WTC11 (cell line): ENCODE data around the gene TRIOBP. TPM values are rescaled to one million over a fixed set of nuclear protein-coding genes. Genes with fewer than 3 reads are reported as not detected.

ENCODE experiments used
- ATAC-seq: fragments of 200-7000 bp; cut with Tn5 transposase; 2 replicates; pipeline ENCODE4 v1.10.0; 2021; ENCODE audit warnings: mild to moderate bottlenecking, moderate library complexity
- CTCF ChIA-PET: fragments of 300-600 bp; sonication (Branson Sonifier 250); formaldehyde crosslinking; loops from one replicate; lab custom pipeline; 2021; ENCODE audit warnings: antibody characterized with exemption; lab: Charles Lee
- POLR2A ChIA-PET: fragments of 350-600 bp; sonication (Branson Sonifier 250); formaldehyde crosslinking; loops from one replicate; lab custom pipeline; 2021; ENCODE audit warnings: antibody characterized with exemption; lab: Charles Lee
- DNase-seq: peaks from one replicate; pipeline ENCODE4 v3.0.0; 2021; ENCODE audit warnings: low spot score
- H3K27ac Mint-ChIP-seq: 2 replicates; pipeline ENCODE4 v1.8.0; 2021; ENCODE audit warnings: mixed read lengths
- H3K27me3 Mint-ChIP-seq: 2 replicates; pipeline ENCODE4 v1.8.0; 2021; ENCODE audit warnings: low read depth, mild to moderate bottlenecking, moderate library complexity, mixed read lengths
- H3K36me3 Mint-ChIP-seq: 2 replicates; pipeline ENCODE4 v1.8.0; 2021; ENCODE audit warnings: mixed read lengths
- H3K4me1 Mint-ChIP-seq: 2 replicates; pipeline ENCODE4 v1.8.0; 2022; ENCODE audit warnings: mixed read lengths
- H3K4me3 Mint-ChIP-seq: 2 replicates; pipeline ENCODE4 v1.8.0; 2021; ENCODE audit warnings: mild to moderate bottlenecking, moderate library complexity, mixed read lengths
- H3K9me3 Mint-ChIP-seq: 2 replicates; pipeline ENCODE4 v1.8.0; 2021; ENCODE audit warnings: mixed read lengths
- ATF2 ChIP-seq: sonication (generic); formaldehyde crosslinking; IDR thresholded peaks from 2 replicates; pipeline ENCODE4 v1.8.1; 2022; ENCODE audit warnings: low read depth, missing genetic modification reagents, borderline replicate concordance
- CBFB ChIP-seq: sonication (generic); formaldehyde crosslinking; IDR thresholded peaks from 2 replicates; pipeline ENCODE4 v1.8.1; 2022; ENCODE audit warnings: mild to moderate bottlenecking, low read depth, missing genetic modification reagents
- CREB1 ChIP-seq: sonication (generic); formaldehyde crosslinking; IDR thresholded peaks from 2 replicates; pipeline ENCODE4 v1.8.0; 2023; ENCODE audit warnings: mild to moderate bottlenecking, missing genetic modification reagents
- CTCF ChIP-seq: fragments of 200-600 bp; IDR thresholded peaks from 2 replicates; pipeline ENCODE4 v1.8.0; 2022; ENCODE audit warnings: antibody characterized with exemption
- E2F5 ChIP-seq: sonication (generic); formaldehyde crosslinking; IDR thresholded peaks from 2 replicates; pipeline ENCODE4 v1.8.1; 2022; ENCODE audit warnings: mild to moderate bottlenecking, moderate library complexity, missing genetic modification reagents
- EMX1 ChIP-seq: fragments of 250-450 bp; sonication (Bioruptor Pico); IDR thresholded peaks from 2 replicates; pipeline ENCODE4 v1.8.0; 2021; ENCODE audit warnings: mild to moderate bottlenecking
- FOXK1 ChIP-seq: sonication (generic); formaldehyde crosslinking; IDR thresholded peaks from 2 replicates; pipeline ENCODE4 v1.8.0; 2022; ENCODE audit warnings: mild to moderate bottlenecking, moderate library complexity, missing genetic modification reagents
- GTF2I ChIP-seq: fragments of 250-450 bp; sonication (Bioruptor Pico); conservative IDR thresholded peaks from 2 replicates; pipeline ENCODE4 v1.4.0; 2021; ENCODE audit warnings: mild to moderate bottlenecking
- IRF2 ChIP-seq: sonication (generic); formaldehyde crosslinking; IDR thresholded peaks from 2 replicates; pipeline ENCODE4 v1.8.0; 2022; ENCODE audit warnings: low read depth, missing genetic modification reagents, borderline replicate concordance
- JAZF1 ChIP-seq: fragments of 250-450 bp; sonication (Bioruptor Pico); IDR thresholded peaks from 2 replicates; pipeline ENCODE4 v1.9.0; 2021; ENCODE audit warnings: moderate library complexity, mild to moderate bottlenecking, inconsistent platforms
- JUN ChIP-seq: sonication (generic); formaldehyde crosslinking; IDR thresholded peaks from 2 replicates; pipeline ENCODE4 v1.8.0; 2023; ENCODE audit warnings: mild to moderate bottlenecking, missing genetic modification reagents
- KAT7 ChIP-seq: sonication (generic); formaldehyde crosslinking; IDR thresholded peaks from 2 replicates; pipeline ENCODE4 v1.8.1; 2023; ENCODE audit warnings: missing genetic modification reagents, mild to moderate bottlenecking, borderline replicate concordance
- MAX ChIP-seq: sonication (generic); formaldehyde crosslinking; IDR thresholded peaks from 2 replicates; pipeline ENCODE4 v1.8.0; 2022; ENCODE audit warnings: mild to moderate bottlenecking, missing genetic modification reagents
- MYBL2 ChIP-seq: sonication (generic); formaldehyde crosslinking; IDR thresholded peaks from 2 replicates; pipeline ENCODE4 v1.8.1; 2023; ENCODE audit warnings: mild to moderate bottlenecking, moderate library complexity, missing genetic modification reagents
- NFATC4 ChIP-seq: fragments of 250-450 bp; sonication (Bioruptor Pico); IDR thresholded peaks from 2 replicates; pipeline ENCODE4 v1.9.0; 2021; ENCODE audit warnings: mild to moderate bottlenecking
- NR3C1 ChIP-seq: sonication (generic); formaldehyde crosslinking; conservative IDR thresholded peaks from 2 replicates; pipeline ENCODE4 v1.8.1; 2023; ENCODE audit warnings: low read depth, mild to moderate bottlenecking, missing genetic modification reagents
- PRRX2 ChIP-seq: fragments of 250-450 bp; sonication (Bioruptor Pico); IDR thresholded peaks from 2 replicates; pipeline ENCODE4 v1.8.0; 2021; ENCODE audit warnings: mild to moderate bottlenecking
- SOX15 ChIP-seq: fragments of 250-450 bp; sonication (Bioruptor Pico); IDR thresholded peaks from 2 replicates; pipeline ENCODE4 v1.9.0; 2021; ENCODE audit warnings: mild to moderate bottlenecking
- SP1 ChIP-seq: sonication (generic); formaldehyde crosslinking; conservative IDR thresholded peaks from 2 replicates; pipeline ENCODE4 v1.8.1; 2022; ENCODE audit warnings: missing genetic modification reagents
- TEAD1 ChIP-seq: sonication (generic); formaldehyde crosslinking; IDR thresholded peaks from 2 replicates; pipeline ENCODE4 v1.8.0; 2022; ENCODE audit warnings: mild to moderate bottlenecking, missing genetic modification reagents
- ZBTB21 ChIP-seq: sonication (generic); formaldehyde crosslinking; IDR thresholded peaks from 2 replicates; pipeline ENCODE4 v1.8.1; 2023; ENCODE audit warnings: mild to moderate bottlenecking, missing genetic modification reagents, borderline replicate concordance
- ZBTB43 ChIP-seq: sonication (generic); formaldehyde crosslinking; IDR thresholded peaks from 2 replicates; pipeline ENCODE4 v1.8.1; 2023; ENCODE audit warnings: mild to moderate bottlenecking, missing genetic modification reagents
- ZNF121 ChIP-seq: sonication (generic); formaldehyde crosslinking; IDR thresholded peaks from 2 replicates; pipeline ENCODE4 v1.8.0; 2023; ENCODE audit warnings: missing genetic modification reagents
- ZNF317 ChIP-seq: sonication (generic); formaldehyde crosslinking; IDR thresholded peaks from 2 replicates; pipeline ENCODE4 v1.8.1; 2023; ENCODE audit warnings: low read depth, mild to moderate bottlenecking, moderate library complexity, missing genetic modification reagents, borderline replicate concordance
- ZNF396 ChIP-seq: fragments of 250-450 bp; sonication (Bioruptor Pico); IDR thresholded peaks from 2 replicates; pipeline ENCODE4 v1.8.0; 2021; ENCODE audit warnings: mild to moderate bottlenecking, moderate library complexity, borderline replicate concordance
- total RNA-seq: library from RNA; stranded (reverse); gene quantifications from 3 replicates; pipeline ENCODE4 v1.2.3, GENCODE V29; 2021
- TF ChIP-seq, protein P1 (sequence below): sonication (generic); formaldehyde crosslinking; IDR thresholded peaks from 2 replicates; pipeline ENCODE4 v1.8.0; 2022; ENCODE audit warnings: mild to moderate bottlenecking, missing genetic modification reagents
- TF ChIP-seq, protein P2 (sequence below): fragments of 250-450 bp; sonication (Bioruptor Pico); IDR thresholded peaks from 2 replicates; pipeline ENCODE4 v1.8.0; 2021; ENCODE audit warnings: mild to moderate bottlenecking

The TRIOBP gene
- total RNA-seq, 1 experiment from 2014 or later = 54.0 TPM

DNA sequence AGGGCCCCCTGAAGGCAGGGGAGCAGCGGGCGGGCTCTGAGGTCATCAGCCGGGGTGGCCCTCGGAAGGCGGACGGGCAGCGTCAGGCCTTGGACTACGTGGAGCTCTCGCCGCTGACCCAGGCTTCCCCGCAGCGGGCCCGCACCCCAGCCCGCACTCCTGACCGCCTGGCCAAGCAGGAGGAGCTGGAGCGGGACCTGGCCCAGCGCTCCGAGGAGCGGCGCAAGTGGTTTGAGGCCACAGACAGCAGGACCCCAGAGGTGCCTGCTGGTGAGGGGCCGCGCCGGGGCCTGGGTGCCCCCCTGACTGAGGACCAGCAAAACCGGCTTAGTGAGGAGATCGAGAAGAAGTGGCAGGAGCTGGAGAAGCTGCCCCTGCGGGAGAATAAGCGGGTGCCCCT lies 60.8 kb downstream of the TRIOBP start (continued):
- TF ChIP-seq ATF2 (CRISPR knock-in tag) = no peak

DNA sequence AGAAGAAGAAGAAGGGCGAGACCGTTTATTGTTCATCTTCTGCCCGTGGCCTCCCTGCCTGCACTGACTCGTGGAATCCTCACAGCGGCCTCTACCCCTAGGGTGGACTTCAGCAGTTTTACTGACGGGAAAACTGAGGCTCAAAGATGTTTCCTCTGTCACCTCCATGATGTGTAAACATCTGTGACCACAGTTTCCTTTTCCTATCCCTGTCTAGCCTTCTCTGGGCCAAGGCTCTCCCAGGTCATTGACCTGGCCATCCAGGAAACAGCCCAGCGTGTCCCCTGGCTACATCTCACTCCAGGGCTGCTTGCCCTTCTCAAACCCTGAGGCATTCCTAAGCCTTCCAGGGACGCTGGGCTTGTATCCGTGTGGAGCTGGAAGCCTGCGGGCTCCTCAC lies 61.8 kb downstream of the TRIOBP start:
- Mint-ChIP-seq H3K36me3 (peaks cover 34% of the 10 kb centered on the region), H3K4me3 (no peak overlapping the region), H3K27me3 (peaks cover 2% of the 10 kb centered on the region; the same call in 1 of the 2 replicates), H3K27ac (no peak overlapping the region), H3K4me1 (no peaks in the 10 kb centered on the region), H3K9me3 (no peaks in the 10 kb centered on the region)
- POLR2A ChIA-PET = no interaction called here
- CTCF ChIA-PET = interaction anchor here (1.0 kb wide), 1 partner anchor 9 kb away, joined by 4 read pairs; no protein-coding TSS in a partner anchor
- no peak for ATAC-seq
- TF ChIP-seq TEAD1 (CRISPR knock-in tag) (no peak), ZNF396 (no peak), PRRX2 (CRISPR knock-in tag) (no peak), E2F5 (CRISPR knock-in tag) (no peak), JUN (CRISPR knock-in tag) (no peak), NR3C1 (CRISPR knock-in tag) (no peak), FOXK1 (CRISPR knock-in tag) (no peak), KAT7 (CRISPR knock-in tag) (no peak)
- no peak for DNase-seq

DNA sequence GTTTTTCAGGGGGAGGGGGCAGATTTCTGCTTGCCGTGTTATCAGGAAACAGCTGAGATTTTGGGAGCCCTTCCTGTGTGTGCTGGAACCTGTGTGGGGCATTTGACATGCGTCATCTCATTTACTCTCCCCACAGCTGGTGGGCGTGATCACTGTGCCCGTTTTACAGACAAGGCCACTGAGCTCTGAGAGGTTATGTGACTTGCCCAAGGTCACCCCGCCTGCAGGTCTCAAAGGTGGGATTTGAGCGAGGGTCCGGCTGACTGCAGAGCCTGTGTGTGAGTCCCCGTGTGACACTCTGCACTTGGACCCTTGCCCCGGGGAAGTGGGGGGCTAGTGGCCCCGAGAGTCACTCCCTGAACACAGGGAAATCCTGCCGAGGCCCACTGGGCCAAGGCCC lies 62.4 kb downstream of the TRIOBP start:
- Mint-ChIP-seq H3K4me3 (no peak overlapping the region), H3K4me1 (no peaks in the 10 kb centered on the region), H3K27me3 (peaks cover 4% of the 10 kb centered on the region; the same call in 1 of the 2 replicates), H3K9me3 (no peaks in the 10 kb centered on the region), H3K27ac (no peak overlapping the region), H3K36me3 (peaks cover 40% of the 10 kb centered on the region)
- TF ChIP-seq ZBTB43 (no peak), EMX1 (CRISPR knock-in tag) (no peak), JAZF1 (CRISPR knock-in tag) (no peak), SOX15 (no peak), MAX (no peak), ZBTB21 (CRISPR knock-in tag) (no peak), CREB1 (CRISPR knock-in tag) (no peak), ZNF317 (CRISPR knock-in tag) (no peak), CBFB (CRISPR knock-in tag) (no peak), CTCF (no peak), IRF2 (CRISPR knock-in tag) (no peak), MYBL2 (CRISPR knock-in tag) (no peak), FOXK1 (CRISPR knock-in tag) (no peak), NFATC4 (CRISPR knock-in tag) (no peak), JUN (CRISPR knock-in tag) (no peak), ZNF121 (no peak), GTF2I (CRISPR knock-in tag) (no peak), SP1 (CRISPR knock-in tag) (no peak)
- TF ChIP-seq, protein P1, sequence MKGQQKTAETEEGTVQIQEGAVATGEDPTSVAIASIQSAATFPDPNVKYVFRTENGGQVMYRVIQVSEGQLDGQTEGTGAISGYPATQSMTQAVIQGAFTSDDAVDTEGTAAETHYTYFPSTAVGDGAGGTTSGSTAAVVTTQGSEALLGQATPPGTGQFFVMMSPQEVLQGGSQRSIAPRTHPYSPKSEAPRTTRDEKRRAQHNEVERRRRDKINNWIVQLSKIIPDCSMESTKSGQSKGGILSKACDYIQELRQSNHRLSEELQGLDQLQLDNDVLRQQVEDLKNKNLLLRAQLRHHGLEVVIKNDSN (CRISPR knock-in tag) = no peak
- TF ChIP-seq, protein P2, sequence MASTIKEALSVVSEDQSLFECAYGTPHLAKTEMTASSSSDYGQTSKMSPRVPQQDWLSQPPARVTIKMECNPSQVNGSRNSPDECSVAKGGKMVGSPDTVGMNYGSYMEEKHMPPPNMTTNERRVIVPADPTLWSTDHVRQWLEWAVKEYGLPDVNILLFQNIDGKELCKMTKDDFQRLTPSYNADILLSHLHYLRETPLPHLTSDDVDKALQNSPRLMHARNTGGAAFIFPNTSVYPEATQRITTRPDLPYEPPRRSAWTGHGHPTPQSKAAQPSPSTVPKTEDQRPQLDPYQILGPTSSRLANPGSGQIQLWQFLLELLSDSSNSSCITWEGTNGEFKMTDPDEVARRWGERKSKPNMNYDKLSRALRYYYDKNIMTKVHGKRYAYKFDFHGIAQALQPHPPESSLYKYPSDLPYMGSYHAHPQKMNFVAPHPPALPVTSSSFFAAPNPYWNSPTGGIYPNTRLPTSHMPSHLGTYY (CRISPR knock-in tag) = no peak
- POLR2A ChIA-PET = no interaction called here
- ATAC-seq = no peak
- CTCF ChIA-PET = interaction anchor here (1.0 kb wide), 1 partner anchor 8 kb away, joined by 4 read pairs; no protein-coding TSS in a partner anchor
- DNase-seq = no peak
